Bronchial epithelial cell (primary cell): ENCODE data around the gene RNU5D-1. TPM values are rescaled to one million over a fixed set of nuclear protein-coding genes. Genes with fewer than 3 reads are reported as not detected.

Source experiments
- DNase-seq: peaks from one replicate; pipeline ENCODE4 v3.0.0-alpha.2; 2010; ENCODE audit warnings: low read depth
- FAIRE-seq: peaks from 2 replicates; lab custom pipeline; 2011; peaks lifted over from hg19 to GRCh38; lab: Jason Lieb, UNC
- H3K27me3 ChIP-seq: 2 replicates; pipeline ENCODE4 v1.5.1; 2011; ENCODE audit warnings: low read length; ENCODE audit not compliant: control insufficient read depth, insufficient read depth
- H3K36me3 ChIP-seq: 2 replicates; pipeline ENCODE4 v1.5.1; 2011; ENCODE audit warnings: low read length; ENCODE audit not compliant: control insufficient read depth, insufficient read depth
- H3K4me3 ChIP-seq: 2 replicates; pipeline ENCODE4 v1.5.1; 2011; ENCODE audit warnings: mild to moderate bottlenecking, low read depth, low read length, control low read depth
- total RNA-seq: library from RNA; depleted of rRNA; stranded (reverse); fragments of >200 nt; gene quantifications from 2 replicates; pipeline ENCODE4 v1.2.1, GENCODE V29; 2014
- TF ChIP-seq, protein P1 (sequence below): IDR thresholded peaks from 2 replicates; pipeline ENCODE4 v1.5.1; 2011; ENCODE audit warnings: mild to moderate bottlenecking, moderate library complexity, low read length, control low read depth, inconsistent platforms; ENCODE audit not compliant: insufficient read depth, severe bottlenecking

Gene RNU5D-1
- not detected in 2 replicates for total RNA-seq

DNA sequence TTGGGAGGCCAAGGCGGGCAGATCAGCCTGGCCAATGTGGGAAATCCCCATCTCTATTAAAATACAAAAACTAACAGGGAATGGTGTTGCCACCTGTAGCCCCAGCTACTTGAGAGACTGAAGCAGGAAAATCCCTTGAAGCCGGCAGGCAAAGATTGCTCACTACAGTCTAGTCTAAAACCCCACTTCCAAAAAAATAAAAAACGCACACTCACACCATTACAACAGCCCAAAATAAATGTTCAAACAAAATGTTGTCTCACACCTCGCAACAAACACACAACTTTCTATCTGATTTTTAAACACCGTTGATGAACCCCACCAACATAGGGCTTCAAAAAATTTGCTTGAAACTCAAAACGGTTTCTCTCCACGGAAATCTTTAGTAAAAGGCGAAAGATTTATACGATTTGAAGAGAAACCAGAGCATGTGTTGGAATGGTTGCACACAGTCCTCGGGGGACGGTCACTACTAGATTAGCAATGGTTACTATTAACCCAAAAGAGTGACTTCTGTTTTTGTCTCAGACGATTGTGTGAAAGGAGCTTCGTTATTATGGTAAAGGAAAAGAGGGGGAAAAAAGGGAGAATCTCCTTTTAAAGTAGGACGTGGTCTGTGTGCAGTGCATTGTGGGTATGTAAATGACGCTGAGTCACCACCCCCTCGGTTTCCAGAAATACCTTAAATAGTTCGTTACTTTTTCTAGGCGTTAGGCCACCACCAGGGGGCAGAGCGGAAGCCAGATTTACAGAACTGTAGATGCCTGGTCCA lies at the start of gene RNU5D-1:
TSS of gene RNU5D-1 (minus strand) at position 430 of the 772 bp plus-strand sequence.
- Histone ChIP-seq H3K36me3 (no peaks in the 10 kb centered on the region), H3K4me3 (peak within 1 kb of the TSS; percentile 2), H3K27me3 (no peaks in the 10 kb centered on the region)
- no peak for FAIRE-seq
- peak; percentile 99 for DNase-seq
- TF ChIP-seq, protein P1, sequence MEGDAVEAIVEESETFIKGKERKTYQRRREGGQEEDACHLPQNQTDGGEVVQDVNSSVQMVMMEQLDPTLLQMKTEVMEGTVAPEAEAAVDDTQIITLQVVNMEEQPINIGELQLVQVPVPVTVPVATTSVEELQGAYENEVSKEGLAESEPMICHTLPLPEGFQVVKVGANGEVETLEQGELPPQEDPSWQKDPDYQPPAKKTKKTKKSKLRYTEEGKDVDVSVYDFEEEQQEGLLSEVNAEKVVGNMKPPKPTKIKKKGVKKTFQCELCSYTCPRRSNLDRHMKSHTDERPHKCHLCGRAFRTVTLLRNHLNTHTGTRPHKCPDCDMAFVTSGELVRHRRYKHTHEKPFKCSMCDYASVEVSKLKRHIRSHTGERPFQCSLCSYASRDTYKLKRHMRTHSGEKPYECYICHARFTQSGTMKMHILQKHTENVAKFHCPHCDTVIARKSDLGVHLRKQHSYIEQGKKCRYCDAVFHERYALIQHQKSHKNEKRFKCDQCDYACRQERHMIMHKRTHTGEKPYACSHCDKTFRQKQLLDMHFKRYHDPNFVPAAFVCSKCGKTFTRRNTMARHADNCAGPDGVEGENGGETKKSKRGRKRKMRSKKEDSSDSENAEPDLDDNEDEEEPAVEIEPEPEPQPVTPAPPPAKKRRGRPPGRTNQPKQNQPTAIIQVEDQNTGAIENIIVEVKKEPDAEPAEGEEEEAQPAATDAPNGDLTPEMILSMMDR: peak; percentile 72

DNA sequence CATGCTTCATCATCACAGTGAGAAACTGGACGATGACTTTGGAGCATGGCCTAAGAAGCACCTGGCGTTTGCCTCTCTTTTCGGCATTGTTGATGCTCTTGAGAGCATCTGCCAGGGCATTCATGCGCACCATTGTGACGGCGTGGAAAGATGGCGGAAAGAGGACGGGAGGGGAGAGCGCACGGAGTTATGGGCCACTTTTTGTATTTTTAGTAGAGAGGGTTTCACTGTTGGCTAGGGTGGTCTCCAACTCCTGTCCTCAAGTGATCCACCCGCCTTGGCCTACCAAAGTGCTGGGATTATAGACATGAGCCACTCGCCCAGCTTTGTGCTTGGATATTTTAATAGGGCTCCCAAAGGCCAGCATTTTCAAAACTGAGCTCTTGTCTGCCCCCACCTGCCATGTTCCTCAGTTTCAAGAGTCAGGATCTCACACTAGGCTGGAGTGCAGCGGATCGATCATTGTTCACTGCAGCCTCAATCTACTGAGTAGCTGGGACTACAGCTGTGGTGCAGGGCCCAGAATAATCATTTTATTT lies 49.7 kb upstream of the RNU5D-1 start:
- Histone ChIP-seq H3K36me3 (peaks cover 28% of the 10 kb centered on the region), H3K27me3 (no peaks in the 10 kb centered on the region), H3K4me3 (no peak overlapping the region)
- DNase-seq (no peak), FAIRE-seq (no peak)
- TF ChIP-seq, protein P1: no peak

DNA sequence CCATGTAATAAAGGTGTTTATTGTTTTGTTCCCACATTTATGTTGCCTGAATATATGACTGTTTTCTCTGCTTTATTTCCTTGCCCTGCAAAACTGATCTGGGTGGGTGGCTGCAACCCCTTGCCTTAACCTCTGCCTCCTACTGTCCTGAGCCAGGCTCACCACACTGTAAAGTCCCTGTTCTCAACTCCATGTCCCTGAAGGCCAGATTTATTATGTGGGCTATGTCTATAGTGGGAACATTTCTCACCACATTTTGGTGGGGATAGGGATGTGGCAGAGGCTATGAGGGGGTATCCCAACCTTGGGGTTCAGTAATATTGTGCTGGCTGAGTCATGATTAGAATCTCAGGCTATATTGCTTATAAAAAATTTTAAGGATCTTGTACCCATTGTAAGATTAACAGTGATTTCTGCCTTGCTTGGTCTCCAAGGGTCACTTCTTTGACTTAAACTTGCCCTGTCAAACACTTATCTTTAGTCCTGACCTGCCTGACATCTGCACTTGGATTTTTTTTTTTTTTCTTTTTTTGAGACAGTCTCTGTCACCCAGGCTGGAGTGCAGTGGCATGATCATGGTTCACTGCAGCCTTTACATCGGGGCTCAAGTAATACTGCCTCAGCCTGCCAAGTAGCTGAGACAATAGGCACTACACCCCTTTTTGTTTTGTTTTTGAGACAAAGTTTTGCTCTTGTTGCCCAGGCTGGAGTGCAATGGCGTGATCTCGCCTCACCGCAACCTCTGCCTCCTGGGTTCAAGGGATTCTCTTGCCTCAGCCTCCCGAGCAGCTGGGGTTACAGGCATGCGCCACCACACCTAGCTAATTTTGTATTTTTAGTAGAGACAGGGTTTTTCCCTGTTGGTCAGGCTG lies 48.0 kb upstream of the RNU5D-1 start:
- FAIRE-seq: no peak
- Histone ChIP-seq H3K27me3 (no peaks in the 10 kb centered on the region), H3K36me3 (peaks cover 28% of the 10 kb centered on the region), H3K4me3 (no peak overlapping the region)
- TF ChIP-seq, protein P1: no peak
- DNase-seq: no peak

DNA sequence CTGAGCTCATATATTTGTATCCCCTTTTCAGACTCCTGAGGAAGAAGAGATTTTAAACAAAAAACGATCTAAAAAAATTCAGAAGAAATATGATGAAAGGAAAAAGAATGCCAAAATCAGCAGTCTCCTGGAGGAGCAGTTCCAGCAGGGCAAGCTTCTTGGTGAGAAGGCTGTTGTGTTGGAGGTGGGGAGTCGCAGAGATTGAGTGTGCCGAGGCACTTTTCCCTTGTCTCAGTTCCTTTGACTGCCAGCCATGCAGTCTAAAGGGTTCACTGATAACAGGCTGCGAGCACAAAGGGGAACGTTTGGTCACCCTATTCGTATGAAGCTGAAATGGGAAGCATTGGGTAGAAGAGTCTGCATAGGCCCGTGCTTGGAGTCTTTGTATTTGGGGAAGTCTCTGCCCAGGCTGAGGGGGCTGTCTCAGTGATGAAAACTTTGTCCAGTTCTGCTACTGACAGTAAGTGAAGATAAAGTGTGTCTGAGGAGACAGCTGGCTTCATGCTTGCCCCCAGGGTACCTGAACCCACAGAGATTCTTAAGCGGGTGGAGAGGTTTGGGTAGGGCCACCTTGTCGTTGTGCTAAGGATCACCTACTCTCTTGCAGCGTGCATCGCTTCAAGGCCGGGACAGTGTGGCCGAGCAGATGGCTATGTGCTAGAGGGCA lies 47.1 kb upstream of the RNU5D-1 start:
- Histone ChIP-seq H3K4me3 (no peak overlapping the region), H3K27me3 (no peaks in the 10 kb centered on the region), H3K36me3 (peaks cover 28% of the 10 kb centered on the region)
- DNase-seq (no peak), FAIRE-seq (no peak)
- TF ChIP-seq, protein P1: no peak

DNA sequence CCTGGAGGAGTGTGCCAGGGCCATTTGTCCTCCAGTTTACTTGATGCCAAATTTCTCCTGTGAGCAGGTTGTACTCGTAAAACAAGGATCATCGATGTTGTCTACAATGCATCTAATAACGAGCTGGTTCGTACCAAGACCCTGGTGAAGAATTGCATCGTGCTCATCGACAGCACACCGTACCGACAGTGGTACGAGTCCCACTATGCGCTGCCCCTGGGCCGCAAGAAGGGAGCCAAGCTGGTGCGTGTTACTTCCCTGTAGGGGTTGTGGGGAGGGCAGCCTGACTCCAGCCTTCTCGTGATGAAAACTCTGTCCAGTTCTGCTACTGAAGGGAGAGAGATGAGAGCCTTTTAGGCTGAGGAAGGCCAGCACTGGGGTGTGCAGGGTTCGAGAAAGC lies 46.6 kb upstream of the RNU5D-1 start:
- H3K27me3 ChIP-seq: no peaks in the 10 kb centered on the region
- DNase-seq: no peak
- TF ChIP-seq, protein P1: no peak
- H3K4me3 ChIP-seq: no peak overlapping the region
- no peak for FAIRE-seq
- H3K36me3 ChIP-seq: peaks cover 28% of the 10 kb centered on the region
